22Rv1 (cell line): ENCODE results near the gene NCLN.

Experiments used
- H3K27ac ChIP-seq: fragments of 450-650 bp; 2 replicates; pipeline ENCODE4 v1.5.1; 2017
- CTCF ChIP-seq: fragments of 450-650 bp; IDR thresholded peaks from 2 replicates; pipeline ENCODE4 v1.5.1; 2017; ENCODE audit warnings: mild to moderate bottlenecking
- ZFX ChIP-seq: fragments of 450-650 bp; IDR thresholded peaks from 2 replicates; pipeline ENCODE4 v1.6.1; 2017; ENCODE audit warnings: antibody characterized with exemption, borderline replicate concordance

Gene NCLN

GRCh38 chr19:3192684-3193083 lies 7.0 kb downstream of the NCLN start:
- H3K27ac ChIP-seq: no peak overlapping the region
- TF ChIP-seq ZFX (no peak), CTCF (no peak)

GRCh38 chr19:3193256-3194105 lies 7.8 kb downstream of the NCLN start:
- no peak overlapping the region for H3K27ac ChIP-seq
- no peak for TF ChIP-seq ZFX
- no peak for TF ChIP-seq CTCF

- no peak overlapping the region for H3K27ac ChIP-seq
Observed at GRCh38 chr19:3194106-3195087, 8.7 kb downstream of the NCLN start.

GRCh38 chr19:3196064-3196932 lies 10.6 kb downstream of the NCLN start:
- no peak overlapping the region for H3K27ac ChIP-seq
- no peak for TF ChIP-seq ZFX
- TF ChIP-seq CTCF: no peak

More at GRCh38 chr19:3194106-3195087, 8.7 kb downstream of the NCLN start:
- no peak for TF ChIP-seq ZFX
- no peak for TF ChIP-seq CTCF

- no peak overlapping the region for H3K27ac ChIP-seq
- TF ChIP-seq CTCF (no peak), ZFX (no peak)
Observed at GRCh38 chr19:3196933-3197205, 11.1 kb downstream of the NCLN start.

GRCh38 chr19:3198901-3199700 lies 13.4 kb downstream of the NCLN start:
- H3K27ac ChIP-seq: no peak overlapping the region
- TF ChIP-seq ZFX: no peak
- TF ChIP-seq CTCF: no peak
